ENCODE measurements around the gene OPCML.

OPCML gene

DNA sequence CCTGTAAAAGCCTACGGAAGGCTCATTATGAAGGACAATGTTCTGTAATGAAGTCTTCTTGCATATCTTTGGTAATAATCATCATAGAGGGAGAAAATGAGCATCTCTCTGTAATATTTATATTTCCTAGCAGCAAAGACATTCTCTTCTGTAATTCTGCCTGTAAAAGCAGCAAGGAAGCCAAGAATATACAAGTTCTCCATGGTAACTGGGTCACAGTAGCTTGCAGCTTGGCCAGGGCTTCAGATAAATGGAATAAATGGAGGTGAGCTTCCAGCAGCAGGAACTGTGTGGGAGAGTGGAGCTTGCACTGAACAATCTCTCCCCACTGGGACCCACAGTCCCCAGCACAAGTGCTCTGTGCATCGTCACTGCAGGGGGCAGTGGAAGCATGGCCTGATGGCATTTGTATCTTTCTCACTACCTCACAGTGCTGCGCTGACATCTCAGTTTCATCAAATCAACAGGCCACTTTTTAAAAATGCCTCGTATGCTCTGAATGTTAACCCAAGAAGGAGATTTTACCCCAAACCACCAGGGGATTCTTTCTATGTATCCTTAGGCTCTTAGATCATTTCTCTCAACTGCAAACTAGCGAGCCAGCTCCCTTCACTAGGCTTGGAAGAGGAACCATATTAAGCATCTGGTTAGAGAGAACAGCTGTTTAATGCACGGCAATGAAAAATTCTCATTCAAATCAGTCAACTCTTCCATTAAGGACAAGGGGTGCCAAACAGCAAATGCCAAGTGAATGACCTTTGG, 1059.7 kb downstream of the OPCML start:
- DNase-seq (ENCODE audit: low spot score): no peak
- TF ChIP-seq, protein P1, sequence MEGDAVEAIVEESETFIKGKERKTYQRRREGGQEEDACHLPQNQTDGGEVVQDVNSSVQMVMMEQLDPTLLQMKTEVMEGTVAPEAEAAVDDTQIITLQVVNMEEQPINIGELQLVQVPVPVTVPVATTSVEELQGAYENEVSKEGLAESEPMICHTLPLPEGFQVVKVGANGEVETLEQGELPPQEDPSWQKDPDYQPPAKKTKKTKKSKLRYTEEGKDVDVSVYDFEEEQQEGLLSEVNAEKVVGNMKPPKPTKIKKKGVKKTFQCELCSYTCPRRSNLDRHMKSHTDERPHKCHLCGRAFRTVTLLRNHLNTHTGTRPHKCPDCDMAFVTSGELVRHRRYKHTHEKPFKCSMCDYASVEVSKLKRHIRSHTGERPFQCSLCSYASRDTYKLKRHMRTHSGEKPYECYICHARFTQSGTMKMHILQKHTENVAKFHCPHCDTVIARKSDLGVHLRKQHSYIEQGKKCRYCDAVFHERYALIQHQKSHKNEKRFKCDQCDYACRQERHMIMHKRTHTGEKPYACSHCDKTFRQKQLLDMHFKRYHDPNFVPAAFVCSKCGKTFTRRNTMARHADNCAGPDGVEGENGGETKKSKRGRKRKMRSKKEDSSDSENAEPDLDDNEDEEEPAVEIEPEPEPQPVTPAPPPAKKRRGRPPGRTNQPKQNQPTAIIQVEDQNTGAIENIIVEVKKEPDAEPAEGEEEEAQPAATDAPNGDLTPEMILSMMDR (IDR thresholded peaks at IDR 0.05; ENCODE audit: extremely low read depth, missing control alignments): no peak

- TF ChIP-seq, protein P1 (IDR thresholded peaks at IDR 0.05; ENCODE audit: extremely low read depth, missing control alignments): no peak
- DNase-seq (ENCODE audit: low spot score): no peak
These were observed 1060.8 kb downstream of the OPCML start for GRCh38 chr11:132471466-132471865.

GRCh38 chr11:132466983-132467382, 1065.3 kb downstream of the OPCML start:
- TF ChIP-seq, protein P1 (IDR thresholded peaks at IDR 0.05; ENCODE audit: extremely low read depth, missing control alignments): no peak
- no peak for DNase-seq (ENCODE audit: low spot score)

DNA sequence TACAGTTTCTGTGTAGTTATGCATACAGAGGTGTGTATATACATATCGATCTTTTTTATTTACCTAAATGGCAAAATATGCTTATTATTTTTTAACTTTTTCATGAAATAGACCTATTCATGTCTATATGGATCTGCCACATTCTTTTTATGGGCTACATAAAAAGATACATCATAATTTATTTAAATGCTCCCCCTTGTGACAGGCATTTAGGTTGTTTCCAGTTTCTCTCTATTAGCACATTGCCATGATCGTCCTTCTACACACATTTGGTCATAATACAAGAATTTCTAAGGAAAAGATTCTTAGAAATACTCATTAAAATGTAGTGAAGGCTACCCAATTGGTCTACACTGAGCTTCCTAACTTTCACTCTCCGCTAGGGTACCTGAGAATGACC, 1067.4 kb downstream of the OPCML start:
- no peak for DNase-seq (ENCODE audit: low spot score)

GRCh38 chr11:132464003-132464342, 1068.3 kb downstream of the OPCML start:
- TF ChIP-seq, protein P1 (IDR thresholded peaks at IDR 0.05; ENCODE audit: extremely low read depth, missing control alignments): no peak
- DNase-seq (ENCODE audit: low spot score): no peak

More for the DNA sequence above, 1067.4 kb downstream of the OPCML start:
- TF ChIP-seq, protein P1 (IDR thresholded peaks at IDR 0.05; ENCODE audit: extremely low read depth, missing control alignments): no peak

DNA sequence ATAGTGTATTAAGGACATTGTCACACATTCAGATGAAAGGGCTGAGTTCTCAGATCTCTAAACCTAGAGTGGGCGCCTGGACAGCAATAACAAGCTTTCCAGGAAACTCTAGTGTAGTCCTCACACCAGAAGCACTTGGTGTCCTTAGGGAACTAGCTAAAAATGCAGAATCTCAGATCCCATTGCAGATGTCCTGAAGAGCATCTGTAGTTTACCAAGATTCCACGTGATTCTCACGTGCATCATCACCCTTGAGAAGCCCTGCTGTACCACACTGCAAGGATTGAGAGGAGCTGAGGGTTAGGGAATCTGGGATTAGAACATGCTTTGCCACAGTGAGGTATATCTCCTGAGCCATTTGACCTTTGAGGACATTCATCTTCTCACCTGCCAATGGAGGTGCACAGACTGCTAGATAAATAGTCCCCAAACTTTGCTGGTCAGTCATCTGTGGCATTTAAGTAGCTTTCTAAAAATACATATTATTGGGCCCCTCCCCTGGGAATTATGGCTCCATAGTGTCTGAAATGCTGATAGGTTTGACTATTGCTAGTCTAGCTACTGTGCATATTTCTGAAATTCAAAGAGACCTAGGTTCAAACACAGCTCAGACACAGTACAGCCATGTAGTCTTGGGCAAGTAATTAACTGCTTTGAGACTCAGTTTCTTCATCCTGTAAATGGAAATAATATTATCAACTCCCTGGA, 1068.9 kb downstream of the OPCML start:
- DNase-seq (ENCODE audit: low spot score): no peak
- TF ChIP-seq, protein P1 (IDR thresholded peaks at IDR 0.05; ENCODE audit: extremely low read depth, missing control alignments): no peak

GRCh38 chr11:132459736-132460135, 1072.6 kb downstream of the OPCML start:
- TF ChIP-seq, protein P1 (IDR thresholded peaks at IDR 0.05; ENCODE audit: extremely low read depth, missing control alignments): no peak

More at GRCh38 chr11:132459736-132460135, 1072.6 kb downstream of the OPCML start:
- DNase-seq (ENCODE audit: low spot score): no peak
